Liver (tissue), 9 donors: ENCODE measurements around the gene ABCC9. TPM values are rescaled to one million over a fixed set of nuclear protein-coding genes. Genes with fewer than 3 reads are reported as not detected.
"Not testable (repeated sequence)": the region's sequence is repeated elsewhere in the genome, so short reads cannot be mapped to it uniquely, and the experiment has no call there.

Source experiments
- DNase-seq: peaks from one replicate; pipeline ENCODE4 v3.0.0-alpha.2; 2017; ENCODE audit warnings: low spot score
- H3K27ac ChIP-seq, 2 donors: one replicate each; pipeline ENCODE4 v1.7.0; 2013; ENCODE audit warnings: inconsistent platforms in 2 of 2, low read length in 2 of 2, control low read depth in 1 of 2, low read depth in 1 of 2, mild to moderate bottlenecking in 1 of 2
- H3K27me3 ChIP-seq, 4 donors: one replicate each; pipeline versions ENCODE4 v1.6.1 to v1.7.0; 2013; ENCODE audit warnings: low read length in 3 of 4, inconsistent platforms in 1 of 4, mild to moderate bottlenecking in 1 of 4, moderate library complexity in 1 of 4; ENCODE audit not compliant: control insufficient read depth in 4 of 4, insufficient read depth in 4 of 4
- H3K36me3 ChIP-seq, 4 donors: one replicate each; pipeline versions ENCODE4 v1.6.1 to v1.7.0; 2013; ENCODE audit warnings: low read length in 3 of 4, mild to moderate bottlenecking in 3 of 4, low read depth in 1 of 4, moderate library complexity in 1 of 4; ENCODE audit not compliant: control insufficient read depth in 4 of 4, insufficient read depth in 3 of 4
- H3K4me1 ChIP-seq, 4 donors: one replicate each; pipeline versions ENCODE4 v1.6.1 to v1.7.0; 2013; ENCODE audit warnings: low read length in 3 of 4, mild to moderate bottlenecking in 3 of 4, moderate library complexity in 1 of 4; ENCODE audit not compliant: control insufficient read depth in 4 of 4, insufficient read depth in 4 of 4
- H3K4me3 ChIP-seq, 3 donors: one replicate each; pipeline versions ENCODE4 v1.6.1 to v1.7.0; 2013; ENCODE audit warnings: low read length in 3 of 3, control low read depth in 1 of 3, low read depth in 1 of 3, mild to moderate bottlenecking in 1 of 3
- H3K9ac ChIP-seq, 2 donors: one replicate each; pipeline ENCODE4 v1.7.0; 2013; ENCODE audit warnings: low read length in 2 of 2, mild to moderate bottlenecking in 2 of 2, moderate library complexity in 2 of 2, control low read depth in 1 of 2, low read depth in 1 of 2
- H3K9me3 ChIP-seq, 4 donors: one replicate each; pipeline versions ENCODE4 v1.6.1 to v1.7.0; 2013; ENCODE audit warnings: low read length in 3 of 4; ENCODE audit not compliant: control insufficient read depth in 4 of 4
- EGR1 ChIP-seq, 2 donors: IDR thresholded peaks; 2 replicates each; pipeline ENCODE4 v1.6.1; 2016 to 2018; ENCODE audit warnings: antibody characterized with exemption in 2 of 2, low read depth in 2 of 2
- FOXA2 ChIP-seq: IDR thresholded peaks from 2 replicates; pipeline ENCODE4 v1.6.1; 2016; ENCODE audit warnings: antibody characterized with exemption
- GABPA ChIP-seq, 2 donors: IDR thresholded peaks in 1 of 2; conservative IDR thresholded peaks in 1 of 2; 2 replicates each; pipeline ENCODE4 v1.6.1; 2016; ENCODE audit warnings: antibody characterized with exemption in 2 of 2, mild to moderate bottlenecking in 1 of 2, moderate library complexity in 1 of 2
- HNF4A ChIP-seq, 2 donors: conservative IDR thresholded peaks; 2 replicates each; pipeline ENCODE4 v1.6.1; 2016; ENCODE audit warnings: antibody characterized with exemption in 2 of 2, mild to moderate bottlenecking in 2 of 2
- HNF4G ChIP-seq: IDR thresholded peaks from 2 replicates; pipeline ENCODE4 v1.6.1; 2016; ENCODE audit warnings: antibody characterized with exemption
- JUND ChIP-seq, 2 donors: IDR thresholded peaks; 2 replicates each; pipeline ENCODE4 v1.6.1; 2016; ENCODE audit warnings: antibody characterized with exemption in 2 of 2
- NR2F2 ChIP-seq: IDR thresholded peaks from 2 replicates; pipeline ENCODE4 v1.6.1; 2016; ENCODE audit warnings: antibody characterized with exemption
- RAD21 ChIP-seq, 2 donors: IDR thresholded peaks; 2 replicates each; pipeline ENCODE4 v1.6.1; 2016; ENCODE audit warnings: antibody characterized with exemption in 2 of 2, mild to moderate bottlenecking in 2 of 2
- RXRA ChIP-seq, 2 donors: IDR thresholded peaks; 2 replicates each; pipeline ENCODE4 v1.6.1; 2017 to 2018; ENCODE audit warnings: antibody characterized with exemption in 2 of 2, mild to moderate bottlenecking in 1 of 2
- SP1 ChIP-seq: IDR thresholded peaks from 2 replicates; pipeline ENCODE4 v1.6.1; 2018; ENCODE audit warnings: antibody characterized with exemption, mild to moderate bottlenecking
- TAF1 ChIP-seq: conservative IDR thresholded peaks from 2 replicates; pipeline ENCODE4 v1.6.1; 2016; ENCODE audit warnings: antibody characterized with exemption, mild to moderate bottlenecking
- YY1 ChIP-seq: IDR thresholded peaks from 2 replicates; pipeline ENCODE4 v1.6.1; 2016; ENCODE audit warnings: antibody characterized with exemption, mild to moderate bottlenecking
- WGBS: extraction: QIAGEN DNeasy Blood & Tissue Kit; methylation state at CpG from one replicate; pipeline ENCODE4 v1.1.7; 2013; 5-methylcytosine and 5-hydroxymethylcytosine counted together
- polyA plus RNA-seq, 2 donors: library from polyadenylated mRNA; stranded (reverse) in 1 of 2; unstranded in 1 of 2; fragments of 200-250 nt in 1 of 2; fragments of >200 nt in 1 of 2; fragmentation: Nextera tagmentation in 1 of 2; extraction: Ambion mirVana in 1 of 2; gene quantifications; one replicate each; pipeline versions ENCODE4 v1.2.1 to v1.2.3, GENCODE V29; 2013 to 2015
- total RNA-seq, 2 donors: library from RNA; depleted of rRNA; stranded (reverse); fragments of >200 nt; gene quantifications; one replicate each; pipeline ENCODE4 v1.2.3, GENCODE V29; 2014
- TF ChIP-seq, protein P1 (sequence below): IDR thresholded peaks from 2 replicates; pipeline ENCODE4 v1.6.1; 2016; ENCODE audit warnings: antibody characterized with exemption, mild to moderate bottlenecking
- TF ChIP-seq, protein P2 (sequence below): IDR thresholded peaks from 2 replicates; pipeline ENCODE4 v1.6.1; 2016; ENCODE audit warnings: antibody characterized with exemption
- TF ChIP-seq, protein P3 (sequence below): IDR thresholded peaks from 2 replicates; pipeline ENCODE4 v1.6.1; 2016; ENCODE audit warnings: antibody characterized with exemption
- TF ChIP-seq, protein P4 (sequence below): IDR thresholded peaks from 2 replicates; pipeline ENCODE4 v1.6.1; 2016; ENCODE audit warnings: antibody characterized with exemption
- donor health status: healthy.
- donor health status: healthy.
- donor health status: healthy.
- donor health status: healthy.
- donor health status: healthy.

Gene ABCC9
- total and polyA plus RNA-seq, 4 donors, result 2.7 to 55.6 (median 10.7) TPM

DNA sequence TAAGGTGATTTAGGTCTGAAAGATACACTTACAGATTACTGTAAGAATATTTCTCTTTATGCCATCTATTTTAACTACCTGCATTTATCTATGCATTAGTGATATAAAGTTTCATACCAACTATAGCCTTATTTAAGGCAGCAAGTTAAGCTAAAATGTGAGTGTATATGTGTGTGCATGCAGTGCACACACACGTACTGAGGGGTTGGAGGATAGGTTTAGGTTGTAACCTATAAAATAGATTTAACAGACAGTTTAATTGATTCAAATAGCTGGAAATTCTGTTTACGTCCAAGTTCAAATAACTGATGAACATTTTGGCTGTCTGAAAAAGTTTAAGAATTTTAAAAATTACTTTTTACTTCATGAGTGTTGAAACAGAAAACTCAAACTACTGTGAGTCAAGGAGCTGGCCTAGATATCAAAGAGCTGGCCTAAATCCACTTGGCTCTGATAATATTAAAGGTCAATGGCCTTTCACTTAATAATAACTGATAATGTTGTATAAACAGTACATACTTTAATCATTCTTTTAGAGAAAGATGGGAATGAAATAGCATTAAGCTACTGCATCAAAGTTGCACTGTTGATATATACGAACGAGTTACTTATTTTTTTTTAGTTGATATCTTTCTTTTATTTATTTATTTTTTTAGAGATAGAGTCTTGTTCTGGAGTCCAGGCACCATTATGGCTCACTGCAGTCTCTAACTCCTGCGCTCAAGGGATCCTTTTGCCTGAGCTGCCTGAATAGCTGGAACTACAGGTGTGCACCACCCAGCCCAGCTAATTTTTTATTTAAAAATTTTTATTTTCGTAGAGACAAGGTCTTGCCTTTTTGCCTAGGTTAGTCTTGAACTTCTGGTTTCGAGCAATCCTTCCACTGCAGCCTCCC is 152.9 kb downstream of the ABCC9 start:
- H3K27ac ChIP-seq, result peak overlapping the region in 1 of 2 donors; percentile 13
- H3K27me3 ChIP-seq, result no peaks in the 10 kb centered on the region
- peaks cover 4 to 8% (median 5%) of the 10 kb centered on the region in 4 donors for H3K4me1 ChIP-seq
- no peak for DNase-seq
- no peaks in the 10 kb centered on the region for H3K36me3 ChIP-seq
- 55% methylated on average over 7 of the region's 7 CpGs for WGBS
- TF ChIP-seq, protein P1, sequence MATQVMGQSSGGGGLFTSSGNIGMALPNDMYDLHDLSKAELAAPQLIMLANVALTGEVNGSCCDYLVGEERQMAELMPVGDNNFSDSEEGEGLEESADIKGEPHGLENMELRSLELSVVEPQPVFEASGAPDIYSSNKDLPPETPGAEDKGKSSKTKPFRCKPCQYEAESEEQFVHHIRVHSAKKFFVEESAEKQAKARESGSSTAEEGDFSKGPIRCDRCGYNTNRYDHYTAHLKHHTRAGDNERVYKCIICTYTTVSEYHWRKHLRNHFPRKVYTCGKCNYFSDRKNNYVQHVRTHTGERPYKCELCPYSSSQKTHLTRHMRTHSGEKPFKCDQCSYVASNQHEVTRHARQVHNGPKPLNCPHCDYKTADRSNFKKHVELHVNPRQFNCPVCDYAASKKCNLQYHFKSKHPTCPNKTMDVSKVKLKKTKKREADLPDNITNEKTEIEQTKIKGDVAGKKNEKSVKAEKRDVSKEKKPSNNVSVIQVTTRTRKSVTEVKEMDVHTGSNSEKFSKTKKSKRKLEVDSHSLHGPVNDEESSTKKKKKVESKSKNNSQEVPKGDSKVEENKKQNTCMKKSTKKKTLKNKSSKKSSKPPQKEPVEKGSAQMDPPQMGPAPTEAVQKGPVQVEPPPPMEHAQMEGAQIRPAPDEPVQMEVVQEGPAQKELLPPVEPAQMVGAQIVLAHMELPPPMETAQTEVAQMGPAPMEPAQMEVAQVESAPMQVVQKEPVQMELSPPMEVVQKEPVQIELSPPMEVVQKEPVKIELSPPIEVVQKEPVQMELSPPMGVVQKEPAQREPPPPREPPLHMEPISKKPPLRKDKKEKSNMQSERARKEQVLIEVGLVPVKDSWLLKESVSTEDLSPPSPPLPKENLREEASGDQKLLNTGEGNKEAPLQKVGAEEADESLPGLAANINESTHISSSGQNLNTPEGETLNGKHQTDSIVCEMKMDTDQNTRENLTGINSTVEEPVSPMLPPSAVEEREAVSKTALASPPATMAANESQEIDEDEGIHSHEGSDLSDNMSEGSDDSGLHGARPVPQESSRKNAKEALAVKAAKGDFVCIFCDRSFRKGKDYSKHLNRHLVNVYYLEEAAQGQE, result no peak
- TF ChIP-seq EGR1 (IDR thresholded peaks at IDR 0.05; ENCODE audit: low read depth in 2 of 2) (no peak), JUND (IDR thresholded peaks at IDR 0.05) (peak in 1 of 2 donors; percentile 29), RAD21 (IDR thresholded peaks at IDR 0.05) (peak in 1 of 2 donors; percentile 15), RXRA (IDR thresholded peaks at IDR 0.05) (peak; percentile 81 to 85), FOXA2 (no peak), SP1 (peak; percentile 28), HNF4G (no peak), GABPA (IDR thresholded peaks at IDR 0.05 in 1 of 2, conservative IDR thresholded peaks at IDR 0.05 in 1 of 2) (no peak), TAF1 (no peak), HNF4A (conservative IDR thresholded peaks at IDR 0.05) (peak; percentile 17 to 37), NR2F2 (peak; percentile 76), YY1 (peak; percentile 13)
- TF ChIP-seq, protein P2, sequence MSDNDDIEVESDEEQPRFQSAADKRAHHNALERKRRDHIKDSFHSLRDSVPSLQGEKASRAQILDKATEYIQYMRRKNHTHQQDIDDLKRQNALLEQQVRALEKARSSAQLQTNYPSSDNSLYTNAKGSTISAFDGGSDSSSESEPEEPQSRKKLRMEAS, result no peak
- TF ChIP-seq, protein P3, sequence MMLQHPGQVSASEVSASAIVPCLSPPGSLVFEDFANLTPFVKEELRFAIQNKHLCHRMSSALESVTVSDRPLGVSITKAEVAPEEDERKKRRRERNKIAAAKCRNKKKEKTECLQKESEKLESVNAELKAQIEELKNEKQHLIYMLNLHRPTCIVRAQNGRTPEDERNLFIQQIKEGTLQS, result no peak
- TF ChIP-seq, protein P4, sequence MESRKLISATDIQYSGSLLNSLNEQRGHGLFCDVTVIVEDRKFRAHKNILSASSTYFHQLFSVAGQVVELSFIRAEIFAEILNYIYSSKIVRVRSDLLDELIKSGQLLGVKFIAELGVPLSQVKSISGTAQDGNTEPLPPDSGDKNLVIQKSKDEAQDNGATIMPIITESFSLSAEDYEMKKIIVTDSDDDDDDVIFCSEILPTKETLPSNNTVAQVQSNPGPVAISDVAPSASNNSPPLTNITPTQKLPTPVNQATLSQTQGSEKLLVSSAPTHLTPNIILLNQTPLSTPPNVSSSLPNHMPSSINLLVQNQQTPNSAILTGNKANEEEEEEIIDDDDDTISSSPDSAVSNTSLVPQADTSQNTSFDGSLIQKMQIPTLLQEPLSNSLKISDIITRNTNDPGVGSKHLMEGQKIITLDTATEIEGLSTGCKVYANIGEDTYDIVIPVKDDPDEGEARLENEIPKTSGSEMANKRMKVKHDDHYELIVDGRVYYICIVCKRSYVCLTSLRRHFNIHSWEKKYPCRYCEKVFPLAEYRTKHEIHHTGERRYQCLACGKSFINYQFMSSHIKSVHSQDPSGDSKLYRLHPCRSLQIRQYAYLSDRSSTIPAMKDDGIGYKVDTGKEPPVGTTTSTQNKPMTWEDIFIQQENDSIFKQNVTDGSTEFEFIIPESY, result no peak
- H3K9ac ChIP-seq, result no peak overlapping the region
- no peaks in the 10 kb centered on the region for H3K9me3 ChIP-seq
- no peak overlapping the region for H3K4me3 ChIP-seq

DNA sequence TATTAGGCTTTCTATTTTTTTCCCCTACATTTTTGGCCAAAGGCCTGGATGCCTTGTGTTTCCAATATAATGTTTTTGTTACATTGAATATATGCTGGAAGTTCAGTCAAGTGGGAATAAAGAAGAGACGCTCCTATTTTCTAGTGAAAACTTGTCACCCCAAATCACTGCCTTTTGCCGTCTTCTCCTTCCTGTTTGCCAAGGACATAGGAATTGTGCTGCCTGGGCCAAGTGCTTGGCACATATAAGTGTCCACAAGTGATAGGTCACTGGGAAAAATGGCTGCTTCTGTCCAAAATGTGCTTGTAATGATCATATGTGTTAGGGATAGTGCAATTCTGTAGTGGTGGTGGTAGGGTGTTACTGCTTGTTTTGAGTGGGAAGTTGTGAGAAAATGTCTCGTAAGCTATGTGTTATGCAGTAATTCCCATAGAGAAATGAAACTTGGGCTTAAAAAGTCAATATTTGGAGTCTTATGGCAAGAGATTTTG is 155.1 kb downstream of the ABCC9 start:
- no peaks in the 10 kb centered on the region for H3K9me3 ChIP-seq
- H3K9ac ChIP-seq, result no peak overlapping the region
- H3K27me3 ChIP-seq, result no peaks in the 10 kb centered on the region
- H3K27ac ChIP-seq, result no peak overlapping the region
- H3K36me3 ChIP-seq, result no peaks in the 10 kb centered on the region
- no peak overlapping the region for H3K4me3 ChIP-seq
- H3K4me1 ChIP-seq, result peaks cover 4 to 8% (median 5%) of the 10 kb centered on the region in 4 donors
- no peak for DNase-seq
- whole genome bisulfite sequencing, result 87% methylated on average over 3 of the region's 3 CpGs
- TF ChIP-seq NR2F2 (no peak), TAF1 (no peak)

DNA sequence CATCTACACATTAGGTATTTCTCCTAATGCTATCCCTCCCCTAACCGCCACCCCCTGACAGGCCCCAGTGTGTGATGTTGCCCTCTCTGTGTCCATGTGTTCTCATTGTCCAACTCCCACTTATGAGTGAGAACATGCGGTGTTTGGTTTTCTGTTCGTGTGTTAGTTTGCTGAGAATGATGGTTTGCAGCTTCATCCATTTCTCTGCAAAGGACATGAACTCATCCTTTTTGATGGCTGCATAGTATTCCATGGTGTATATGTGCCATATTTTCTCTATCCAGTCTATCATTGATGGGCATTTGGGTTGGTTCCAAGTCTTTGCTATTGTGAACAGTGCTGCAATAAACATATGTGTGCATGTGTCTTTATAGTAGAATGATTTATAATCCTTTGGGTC is 158.5 kb downstream of the ABCC9 start:
- not testable (repeated sequence) for DNase-seq, H3K27ac ChIP-seq, H3K9ac ChIP-seq, H3K4me3 ChIP-seq, H3K27me3 ChIP-seq, H3K4me1 ChIP-seq, H3K36me3 ChIP-seq, H3K9me3 ChIP-seq
- 96% methylated on average over 3 of the region's 3 CpGs for WGBS
